ENCODE measurements around the gene SNX3. TPM values are rescaled to one million over a fixed set of nuclear protein-coding genes. Genes with fewer than 3 reads are reported as not detected.

The SNX3 gene
- total and polyA plus RNA-seq, 12 donors, result 108 to 269 (median 235) TPM

DNA sequence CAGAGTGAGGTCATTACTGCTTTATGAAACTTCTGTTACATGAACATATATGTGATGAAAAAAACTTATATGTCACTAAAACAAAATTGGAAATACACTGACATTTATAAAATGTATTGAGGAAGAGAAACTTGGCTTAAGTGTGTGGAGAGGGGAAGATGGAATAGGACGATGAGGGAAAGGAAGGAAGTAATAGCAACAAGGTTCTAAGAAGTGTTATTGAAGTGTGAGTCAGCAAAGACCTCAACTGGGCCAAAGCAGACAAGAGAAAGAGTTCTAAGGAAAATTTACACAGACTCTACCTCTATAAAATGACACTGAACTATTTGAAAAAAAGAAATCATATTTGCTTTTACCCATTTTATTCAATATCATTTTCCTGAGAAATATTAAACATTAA is 38.3 kb downstream of the SNX3 start:
- Histone ChIP-seq H3K36me3 (peaks cover 0 to 58% (median 37%) of the 10 kb centered on the region in 9 donors), H3K27me3 (no peaks in the 10 kb centered on the region), H3K4me3 (no peak overlapping the region), H3K9me3 (no peaks in the 10 kb centered on the region), H3K4me1 (peaks cover 0 to 16% (median 0%) of the 10 kb centered on the region in 9 donors), H3K27ac (no peak overlapping the region)
- no peak for ATAC-seq
- intact Hi-C loops (cut with DNase I), result loop anchor here in 1 of 10 donors (2.0 kb wide), 1 partner anchor 26 kb away; no protein-coding TSS in a partner anchor
- TF ChIP-seq, protein P1, sequence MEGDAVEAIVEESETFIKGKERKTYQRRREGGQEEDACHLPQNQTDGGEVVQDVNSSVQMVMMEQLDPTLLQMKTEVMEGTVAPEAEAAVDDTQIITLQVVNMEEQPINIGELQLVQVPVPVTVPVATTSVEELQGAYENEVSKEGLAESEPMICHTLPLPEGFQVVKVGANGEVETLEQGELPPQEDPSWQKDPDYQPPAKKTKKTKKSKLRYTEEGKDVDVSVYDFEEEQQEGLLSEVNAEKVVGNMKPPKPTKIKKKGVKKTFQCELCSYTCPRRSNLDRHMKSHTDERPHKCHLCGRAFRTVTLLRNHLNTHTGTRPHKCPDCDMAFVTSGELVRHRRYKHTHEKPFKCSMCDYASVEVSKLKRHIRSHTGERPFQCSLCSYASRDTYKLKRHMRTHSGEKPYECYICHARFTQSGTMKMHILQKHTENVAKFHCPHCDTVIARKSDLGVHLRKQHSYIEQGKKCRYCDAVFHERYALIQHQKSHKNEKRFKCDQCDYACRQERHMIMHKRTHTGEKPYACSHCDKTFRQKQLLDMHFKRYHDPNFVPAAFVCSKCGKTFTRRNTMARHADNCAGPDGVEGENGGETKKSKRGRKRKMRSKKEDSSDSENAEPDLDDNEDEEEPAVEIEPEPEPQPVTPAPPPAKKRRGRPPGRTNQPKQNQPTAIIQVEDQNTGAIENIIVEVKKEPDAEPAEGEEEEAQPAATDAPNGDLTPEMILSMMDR (IDR thresholded peaks at IDR 0.05), result no peak
- no peak for DNase-seq
- WGBS, 2 donors, result 52 to 70% methylated on average over 1 of the region's 1 CpG

DNA sequence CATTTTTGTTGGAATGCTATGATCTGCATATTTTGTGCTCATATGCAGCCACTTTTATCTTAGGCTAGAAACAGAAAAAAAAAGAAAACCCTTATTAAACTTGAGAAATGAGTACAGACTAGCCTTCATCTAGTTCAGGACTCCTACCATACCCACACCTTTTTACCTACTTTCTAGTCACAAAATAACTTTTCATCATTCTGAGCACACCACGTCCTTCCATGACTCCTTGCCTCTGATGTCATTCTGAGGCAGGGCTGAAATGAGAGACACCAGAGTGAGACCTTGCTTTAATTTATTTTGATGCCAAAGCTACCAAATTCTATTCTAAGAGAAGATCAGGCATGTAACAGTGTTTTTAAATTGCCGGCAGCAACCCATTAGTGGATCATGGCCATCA is 38.8 kb downstream of the SNX3 start:
- 93 to 95% methylated on average over 2 of the region's 2 CpGs for WGBS, 2 donors
- no peaks in the 10 kb centered on the region for H3K27me3 ChIP-seq
- H3K27ac ChIP-seq, result no peak overlapping the region
- intact Hi-C loops (cut with DNase I), result loop anchor here in 1 of 10 donors (2.0 kb wide), 1 partner anchor 27 kb away; no protein-coding TSS in a partner anchor
- H3K4me3 ChIP-seq, result no peak overlapping the region
- no peaks in the 10 kb centered on the region for H3K9me3 ChIP-seq
- H3K4me1 ChIP-seq, result peaks cover 0 to 16% (median 0%) of the 10 kb centered on the region in 9 donors
- peaks cover 0 to 62% (median 37%) of the 10 kb centered on the region in 9 donors for H3K36me3 ChIP-seq
- TF ChIP-seq, protein P1 (IDR thresholded peaks at IDR 0.05), result no peak
- no peak for DNase-seq
- ATAC-seq, result no peak

DNA sequence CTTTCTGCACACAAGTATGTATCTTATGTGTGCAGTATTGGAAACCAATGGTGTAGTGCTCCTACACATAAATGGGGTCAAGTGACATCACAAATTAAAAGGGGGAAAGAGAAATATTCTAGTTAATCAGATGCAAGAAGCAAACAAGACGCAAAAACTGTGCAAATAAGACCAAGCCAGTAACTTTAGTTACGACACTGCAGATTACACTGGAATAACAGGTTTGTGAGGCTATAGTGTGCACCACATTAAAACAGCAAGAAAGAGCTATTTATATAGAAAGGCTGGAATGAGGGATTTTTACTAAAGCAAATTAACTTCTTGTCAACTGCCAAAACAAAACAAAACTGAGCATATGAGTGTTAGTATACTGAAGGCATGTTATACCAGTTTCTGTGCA is 49.2 kb downstream of the SNX3 start:
- TF ChIP-seq, protein P1 (IDR thresholded peaks at IDR 0.05), result no peak
- ATAC-seq (no peak), DNase-seq (no peak)
- Histone ChIP-seq H3K36me3 (peaks cover 0 to 94% (median 8%) of the 10 kb centered on the region in 9 donors), H3K9me3 (no peaks in the 10 kb centered on the region), H3K27me3 (no peaks in the 10 kb centered on the region), H3K4me3 (no peak overlapping the region), H3K4me1 (peaks cover 0 to 22% (median 0%) of the 10 kb centered on the region in 9 donors), H3K27ac (no peak overlapping the region)
- intact Hi-C loops (cut with DNase I), result loop anchor here in 1 of 10 donors (2.0 kb wide), 1 partner anchor 67 kb away; no protein-coding TSS in a partner anchor
- WGBS, 2 donors, result 98 to 99% methylated on average over 2 of the region's 2 CpGs

DNA sequence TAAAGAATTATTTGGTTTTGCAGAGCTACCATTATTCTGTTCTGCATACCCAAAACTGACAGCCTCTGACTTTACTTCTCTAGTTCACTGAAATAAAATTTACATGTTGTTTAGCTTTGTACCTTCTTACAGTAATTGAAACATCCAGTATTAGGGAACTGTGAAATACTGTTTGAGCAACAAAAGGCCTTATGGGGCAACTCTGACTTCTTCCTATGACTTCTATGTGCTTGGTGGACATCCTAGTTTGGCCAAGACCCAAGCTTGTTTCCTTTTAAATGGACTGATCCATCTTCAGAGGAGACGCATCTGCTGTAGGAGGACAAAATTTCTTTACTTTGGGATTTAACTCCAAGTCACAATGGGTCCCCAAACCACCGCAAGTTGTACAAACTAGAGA is 50.3 kb downstream of the SNX3 start:
- TF ChIP-seq, protein P1 (IDR thresholded peaks at IDR 0.05), result no peak
- Histone ChIP-seq H3K27me3 (no peaks in the 10 kb centered on the region), H3K4me1 (peaks cover 0 to 22% (median 0%) of the 10 kb centered on the region in 9 donors), H3K27ac (peak overlapping the region in 1 of 10 donors; percentile 56), H3K4me3 (no peak overlapping the region), H3K9me3 (no peaks in the 10 kb centered on the region), H3K36me3 (peaks cover 0 to 83% (median 8%) of the 10 kb centered on the region in 9 donors)
- intact Hi-C loops (cut with DNase I), result no loop called here
- WGBS, 2 donors, result 85 to 91% methylated on average over 2 of the region's 2 CpGs
- DNase-seq, result no peak
- ATAC-seq, result no peak

Data from heart right ventricle (tissue), 16 donors.